Adrenal gland (tissue), 12 donors: Measurements from ENCODE around the gene PDZD7. TPM values are rescaled to one million over a fixed set of nuclear protein-coding genes. Genes with fewer than 3 reads are reported as not detected.

ENCODE experiments used
- DNase-seq, 7 donors: peaks; one replicate each; pipeline ENCODE4 v3.0.0-alpha.2; 2019 to 2020
- H3K27ac ChIP-seq, 5 donors: fragments of 200-600 bp; sonication (generic) in 4 of 5; 1 replicate in 3 of 5; 2 replicates in 2 of 5; pipeline versions ENCODE4 v1.5.1 to v1.8.0; 2016 to 2020; ENCODE audit warnings: mild to moderate bottlenecking in 1 of 5
- H3K27me3 ChIP-seq: fragments of 200-600 bp; 2 replicates; pipeline ENCODE4 v1.8.0; 2021
- H3K36me3 ChIP-seq, 2 donors: fragments of 200-600 bp; replicated peaks in 1 of 2; 1 replicate in 1 of 2; 2 replicates in 1 of 2; pipeline versions ENCODE4 v1.5.1 to v1.8.0; 2018 to 2022
- H3K4me1 ChIP-seq, 2 donors: fragments of 200-600 bp; replicated peaks in 1 of 2; 1 replicate in 1 of 2; 2 replicates in 1 of 2; pipeline versions ENCODE4 v1.5.1 to v1.8.0; 2018 to 2021
- H3K4me3 ChIP-seq, 4 donors: fragments of 200-600 bp; sonication (generic) in 3 of 4; one replicate each; pipeline ENCODE4 v1.5.1; 2016 to 2018
- H3K9me3 ChIP-seq, 3 donors: fragments of 200-600 bp; sonication (generic) in 1 of 3; replicated peaks in 1 of 3; 1 replicate in 2 of 3; 2 replicates in 1 of 3; pipeline versions ENCODE4 v1.5.1 to v1.8.0; 2016 to 2021
- CTCF ChIP-seq, 6 experiments: fragments of 450-650 bp in 4 of 6; fragments of 200-600 bp in 2 of 6; sonication (generic) in 1 of 6; IDR thresholded peaks; 1 replicate in 5 of 6; 2 replicates in 1 of 6; pipeline versions ENCODE4 v1.5.1 to v1.8.0; 2016 to 2021; ENCODE audit warnings: antibody characterized with exemption in 6 of 6, mild to moderate bottlenecking in 2 of 6, moderate library complexity in 1 of 6
- POLR2A ChIP-seq, 2 donors: fragments of 450-650 bp; IDR thresholded peaks; one replicate each; pipeline ENCODE4 v1.6.1; 2017; ENCODE audit warnings: antibody characterized with exemption in 2 of 2, mild to moderate bottlenecking in 2 of 2, moderate library complexity in 1 of 2
- WGBS, 4 donors: extraction: QIAGEN DNeasy Blood & Tissue Kit in 2 of 4; methylation state at CpG; one replicate each; pipeline versions ENCODE4 v1.1.5 to v1.1.7; 2013 to 2017; 5-methylcytosine and 5-hydroxymethylcytosine counted together
- intact Hi-C, 2 donors: fragments of 100-400 bp; cut with DNase I; formaldehyde crosslinking; loops; one replicate each; pipeline versions ENCODE4 v1.14.1 to v1.15.0; 2022 to 2023
- polyA plus RNA-seq, 3 donors: library from polyadenylated mRNA; stranded (reverse); fragments of 200-250 nt in 2 of 3; fragments of 350-450 nt in 1 of 3; fragmentation: Illumina TruSeq in 1 of 3; extraction: RNeasy Lipid Tissue Mini Kit (QIAGEN cat#74804) in 1 of 3; gene quantifications; one replicate each; pipeline ENCODE4 v1.2.3, GENCODE V29; 2013 to 2014
- total RNA-seq, 9 donors: library from RNA; depleted of rRNA in 4 of 9; stranded (reverse); fragments of >200 nt in 4 of 9; fragments of 120-200 nt in 1 of 9; fragmentation: NEBNext Ultra II Directional in 1 of 9; extraction: Animal tissue kit (Norgen Biotek cat#: 25700) in 1 of 9; gene quantifications; one replicate each; pipeline versions ENCODE4 v1.1.0 to v1.2.4, GENCODE V29; 2013 to 2023
- donor health status: healthy with polysubstance abuse.
- donor health status: Bipolar disorder and iron deficiency.
- donor health status: DM: yes; HTN: yes; CAD: no.
- donor health status: DM: no; HTN: no; CAD: no.
- donor health status: DM: no; HTN: no; CAD: no.
- donor health status: DM: yes; HTN: yes; CAD: no.

PDZD7 gene
- total and polyA plus RNA-seq, 12 donors = 0.13 to 3.5 (median 0.60) TPM; not detected in 1

- peak; percentile 79 to 99 (median 92) for TF ChIP-seq CTCF (IDR thresholded peaks at IDR 0.05)
- no peak for TF ChIP-seq POLR2A (IDR thresholded peaks at IDR 0.05)
Measured at GRCh38 chr10:101012525-101013364, 18.2 kb downstream of the PDZD7 start.

DNA sequence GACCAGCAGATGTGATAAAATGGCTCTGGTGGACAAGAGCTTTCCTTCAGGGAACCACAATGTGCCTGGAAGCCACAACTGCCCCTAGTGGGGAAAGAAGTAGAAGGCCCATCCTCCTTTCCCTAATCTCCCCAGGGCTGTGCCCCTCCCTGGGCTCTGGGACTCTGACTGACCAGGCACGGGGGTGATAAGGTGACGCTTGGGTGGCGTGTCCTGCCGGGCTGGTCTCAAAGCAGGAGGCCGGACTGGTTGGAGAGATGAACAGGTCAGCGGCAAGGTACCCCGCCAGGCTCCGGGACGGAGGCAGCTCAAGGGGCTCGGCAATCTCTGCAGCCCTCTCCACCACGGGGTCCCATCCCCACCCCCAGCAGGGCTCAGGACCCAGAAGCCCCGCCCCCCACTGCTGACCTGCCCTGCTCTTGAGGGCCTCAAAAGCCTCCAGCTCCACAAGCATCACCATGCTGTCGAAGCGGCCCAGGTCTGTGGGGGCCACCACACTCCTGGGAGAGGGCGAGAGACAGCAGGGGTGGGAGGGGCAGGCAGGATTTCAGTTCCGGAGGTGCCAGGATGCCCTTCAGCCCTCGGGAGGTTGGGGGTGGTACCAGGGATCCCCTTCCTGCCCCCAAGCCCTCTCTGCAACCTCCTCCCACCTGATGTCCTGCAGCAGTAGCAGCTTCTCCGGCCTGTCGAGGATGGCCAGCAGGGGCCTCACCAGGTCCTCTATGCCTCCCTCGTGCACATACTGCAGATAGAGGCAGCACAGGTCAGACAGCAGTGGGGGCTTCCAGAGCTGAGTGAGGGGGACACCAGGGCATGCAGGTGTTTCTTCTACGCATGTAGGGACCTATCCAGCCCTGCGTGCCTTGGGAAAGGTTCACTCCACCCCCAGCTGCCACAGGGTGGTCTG, 19.2 kb downstream of the PDZD7 start:
- TF ChIP-seq POLR2A (IDR thresholded peaks at IDR 0.05) = no peak
- peak in 4 of 6 experiments; percentile 5 to 23 (median 14) for TF ChIP-seq CTCF (IDR thresholded peaks at IDR 0.05)
- Histone ChIP-seq H3K36me3 (peaks cover 0 to 7% of the 10 kb centered on the region in 2 donors), H3K4me1 (peaks cover 0 to 10% of the 10 kb centered on the region in 2 donors), H3K4me3 (no peak overlapping the region), H3K27me3 (no peaks in the 10 kb centered on the region), H3K27ac (peak overlapping the region in 1 of 5 donors; percentile 14), H3K9me3 (no peaks in the 10 kb centered on the region)
- no peak for DNase-seq
- intact Hi-C loops = no loop called here
- WGBS, 4 donors = 54 to 90% (median 69%) methylated on average over 2 to 22 of the region's 22 CpGs

More at GRCh38 chr10:101012525-101013364, 18.2 kb downstream of the PDZD7 start:
- no peaks in the 10 kb centered on the region for H3K36me3 ChIP-seq
- peak; percentile 89 to 95 (median 93) for DNase-seq
- H3K27me3 ChIP-seq = no peaks in the 10 kb centered on the region
- peak overlapping the region in 2 of 5 donors; percentile 50 to 56 for H3K27ac ChIP-seq
- no peaks in the 10 kb centered on the region for H3K9me3 ChIP-seq
- peaks cover 0 to 10% of the 10 kb centered on the region in 2 donors for H3K4me1 ChIP-seq
- no peak overlapping the region for H3K4me3 ChIP-seq
- intact Hi-C loops = no loop called here
- 14 to 17% (median 17%) methylated on average over 14 of the region's 14 CpGs for WGBS, 4 donors

- 84 to 94% (median 92%) methylated on average over 4 to 22 of the region's 22 CpGs; no CpG with 5 or more reads in 1 of the 4 donors for WGBS, 4 donors
- intact Hi-C loops = no loop called here
- Histone ChIP-seq H3K36me3 (peaks cover 0 to 21% of the 10 kb centered on the region in 2 donors), H3K9me3 (no peaks in the 10 kb centered on the region), H3K4me3 (no peak overlapping the region), H3K27me3 (no peaks in the 10 kb centered on the region), H3K4me1 (peaks cover 0 to 10% of the 10 kb centered on the region in 2 donors), H3K27ac (no peak overlapping the region)
- no peak for TF ChIP-seq POLR2A (IDR thresholded peaks at IDR 0.05)
- DNase-seq = no peak
Measured at GRCh38 chr10:101010329-101010728, 20.6 kb downstream of the PDZD7 start.

DNA sequence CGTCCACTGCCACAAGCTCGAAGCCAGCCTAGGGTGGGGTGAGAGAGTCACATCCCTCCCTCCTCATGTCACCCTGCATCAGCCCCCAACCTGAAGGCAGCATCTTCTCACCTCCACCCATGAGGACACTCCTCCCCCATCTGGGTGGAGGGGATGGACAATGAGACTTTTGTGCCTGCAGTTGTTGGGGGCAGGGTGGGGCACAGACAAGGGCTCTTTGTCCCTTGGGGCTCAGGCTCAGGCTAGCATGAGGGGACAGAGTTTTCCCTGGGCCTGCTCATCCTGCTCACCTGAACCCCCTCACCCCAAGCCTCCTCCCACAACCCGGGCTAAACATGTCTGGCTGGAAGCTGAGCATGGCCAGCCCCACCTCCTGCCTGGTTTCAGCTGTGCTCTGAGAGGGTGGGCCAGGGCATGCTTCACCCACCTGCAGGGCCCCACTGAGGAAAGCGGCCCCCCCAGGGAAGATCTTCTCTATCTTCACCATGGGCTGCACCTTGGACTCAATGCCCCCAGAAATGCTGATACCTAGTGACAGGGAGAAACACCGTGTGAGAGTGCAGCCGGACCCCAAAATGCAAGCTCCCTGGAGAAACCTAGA, 22.0 kb downstream of the PDZD7 start:
- H3K36me3 ChIP-seq = peaks cover 0 to 35% of the 10 kb centered on the region in 2 donors
- H3K4me3 ChIP-seq = no peak overlapping the region
- intact Hi-C loops = no loop called here
- WGBS, 4 donors = 80 to 100% (median 83%) methylated on average over 2 to 6 of the region's 6 CpGs
- DNase-seq = no peak
- TF ChIP-seq POLR2A (IDR thresholded peaks at IDR 0.05) (no peak), CTCF (IDR thresholded peaks at IDR 0.05) (no peak)
- H3K4me1 ChIP-seq = peaks cover 0 to 10% of the 10 kb centered on the region in 2 donors
- no peaks in the 10 kb centered on the region for H3K27me3 ChIP-seq
- H3K27ac ChIP-seq = peak overlapping the region in 1 of 5 donors; percentile 20
- no peaks in the 10 kb centered on the region for H3K9me3 ChIP-seq
